Measurements from ENCODE around the gene RAB10.

GRCh38 chr2:26020231-26020640 lies 13.6 kb upstream of the RAB10 start:
- TF ChIP-seq, protein P1, sequence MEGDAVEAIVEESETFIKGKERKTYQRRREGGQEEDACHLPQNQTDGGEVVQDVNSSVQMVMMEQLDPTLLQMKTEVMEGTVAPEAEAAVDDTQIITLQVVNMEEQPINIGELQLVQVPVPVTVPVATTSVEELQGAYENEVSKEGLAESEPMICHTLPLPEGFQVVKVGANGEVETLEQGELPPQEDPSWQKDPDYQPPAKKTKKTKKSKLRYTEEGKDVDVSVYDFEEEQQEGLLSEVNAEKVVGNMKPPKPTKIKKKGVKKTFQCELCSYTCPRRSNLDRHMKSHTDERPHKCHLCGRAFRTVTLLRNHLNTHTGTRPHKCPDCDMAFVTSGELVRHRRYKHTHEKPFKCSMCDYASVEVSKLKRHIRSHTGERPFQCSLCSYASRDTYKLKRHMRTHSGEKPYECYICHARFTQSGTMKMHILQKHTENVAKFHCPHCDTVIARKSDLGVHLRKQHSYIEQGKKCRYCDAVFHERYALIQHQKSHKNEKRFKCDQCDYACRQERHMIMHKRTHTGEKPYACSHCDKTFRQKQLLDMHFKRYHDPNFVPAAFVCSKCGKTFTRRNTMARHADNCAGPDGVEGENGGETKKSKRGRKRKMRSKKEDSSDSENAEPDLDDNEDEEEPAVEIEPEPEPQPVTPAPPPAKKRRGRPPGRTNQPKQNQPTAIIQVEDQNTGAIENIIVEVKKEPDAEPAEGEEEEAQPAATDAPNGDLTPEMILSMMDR (conservative IDR thresholded peaks at IDR 0.05; ENCODE audit: low read depth, low read length): no peak
- TF ChIP-seq EZH2 (IDR thresholded peaks at IDR 0.05; ENCODE audit: borderline replicate concordance, low read depth, low read length, poor library complexity, severe bottlenecking): no peak
